Osteoblast (primary cell): ENCODE results near the gene AGBL4. TPM values are rescaled to one million over a fixed set of nuclear protein-coding genes. Genes with fewer than 3 reads are reported as not detected.

ENCODE experiments used
- DNase-seq: peaks from one replicate; pipeline ENCODE4 v3.0.0; 2011; ENCODE audit warnings: low spot score, mixed read lengths; ENCODE audit not compliant: insufficient read length; ENCODE audit errors: missing footprints
- H2AFZ ChIP-seq: 2 replicates; pipeline ENCODE4 v1.6.0; 2011; ENCODE audit warnings: mild to moderate bottlenecking, low read length
- H3K27ac ChIP-seq: 2 replicates; pipeline ENCODE4 v1.5.1; 2011; ENCODE audit warnings: mild to moderate bottlenecking, low read depth, low read length, moderate library complexity
- H3K27me3 ChIP-seq: 2 replicates; pipeline ENCODE4 v1.6.0; 2012; ENCODE audit warnings: mild to moderate bottlenecking, control low read depth, inconsistent platforms, low read length, moderate library complexity; ENCODE audit not compliant: insufficient read depth
- H3K36me3 ChIP-seq: 2 replicates; pipeline ENCODE4 v1.5.1; 2011; ENCODE audit warnings: mild to moderate bottlenecking, low read length, control low read depth, moderate library complexity; ENCODE audit not compliant: insufficient read depth
- H3K4me1 ChIP-seq: 2 replicates; pipeline ENCODE4 v1.5.1; 2011; ENCODE audit warnings: mild to moderate bottlenecking, low read length, control low read depth, moderate library complexity; ENCODE audit not compliant: insufficient read depth
- H3K4me2 ChIP-seq: 2 replicates; pipeline ENCODE4 v1.6.0; 2011; ENCODE audit warnings: mild to moderate bottlenecking, low read length; ENCODE audit not compliant: insufficient read depth
- H3K4me3 ChIP-seq: fragments of 200-600 bp; sonication (generic); 3 replicates; pipeline ENCODE4 v1.5.1; 2012; ENCODE audit warnings: mild to moderate bottlenecking, low read length, inconsistent platforms; ENCODE audit not compliant: insufficient read depth
- H3K79me2 ChIP-seq: 2 replicates; pipeline ENCODE4 v1.6.0; 2012; ENCODE audit warnings: mild to moderate bottlenecking, low read length, control low read depth, inconsistent platforms; ENCODE audit not compliant: insufficient read depth
- H3K9me3 ChIP-seq: 2 replicates; pipeline ENCODE4 v1.5.1; 2011; ENCODE audit warnings: low read depth, low read length, control low read depth
- H4K20me1 ChIP-seq: 2 replicates; pipeline ENCODE4 v1.6.0; 2012; ENCODE audit warnings: mild to moderate bottlenecking, low read length, control low read depth; ENCODE audit not compliant: insufficient read depth
- CTCF ChIP-seq: IDR thresholded peaks from 2 replicates; pipeline ENCODE4 v1.5.1; 2011; ENCODE audit warnings: mild to moderate bottlenecking, low read depth, low read length, moderate library complexity; ENCODE audit errors: extremely low read depth
- total RNA-seq: library from RNA; depleted of rRNA; stranded (reverse); fragments of >200 nt; gene quantifications from 2 replicates; pipeline ENCODE4 v1.2.3, GENCODE V29; 2012

Gene AGBL4
- total RNA-seq, 1 donor = not detected

DNA sequence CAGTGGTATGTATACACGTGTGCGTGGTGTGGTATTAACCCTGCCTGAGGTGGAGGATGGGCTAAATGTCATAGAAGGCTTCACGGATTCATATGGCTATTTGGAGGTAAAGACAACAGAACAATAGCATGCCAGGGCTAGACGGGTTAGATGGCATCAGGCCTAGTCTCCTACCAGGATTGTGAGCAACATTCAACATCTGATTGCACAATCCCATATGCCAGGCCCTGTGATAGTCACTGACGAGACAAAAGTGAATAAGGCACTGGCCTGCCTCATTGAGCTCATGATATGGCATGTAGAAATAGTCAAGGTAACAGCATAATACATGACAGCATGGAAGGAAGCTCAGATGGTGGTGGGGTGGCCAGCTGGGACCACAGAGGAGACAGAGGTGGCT is 1079.9 kb downstream of the AGBL4 start:
- no peak overlapping the region for H3K4me2 ChIP-seq

GRCh38 chr1:48943393-48943792 is 1080.4 kb downstream of the AGBL4 start:
- Histone ChIP-seq H3K4me3 (no peak overlapping the region), H4K20me1 (no peaks in the 10 kb centered on the region), H2AFZ (no peak overlapping the region), H3K4me2 (no peak overlapping the region), H3K27me3 (no peaks in the 10 kb centered on the region), H3K9me3 (no peaks in the 10 kb centered on the region), H3K79me2 (no peaks in the 10 kb centered on the region), H3K36me3 (no peaks in the 10 kb centered on the region), H3K4me1 (no peaks in the 10 kb centered on the region), H3K27ac (no peak overlapping the region)
- DNase-seq = peak; percentile 25
- no peak for TF ChIP-seq CTCF

More for the DNA sequence above, 1079.9 kb downstream of the AGBL4 start:
- Histone ChIP-seq H4K20me1 (no peaks in the 10 kb centered on the region), H3K36me3 (no peaks in the 10 kb centered on the region), H3K27ac (no peak overlapping the region), H3K4me3 (no peak overlapping the region), H3K27me3 (no peaks in the 10 kb centered on the region), H3K4me1 (no peaks in the 10 kb centered on the region), H2AFZ (no peak overlapping the region), H3K79me2 (no peaks in the 10 kb centered on the region), H3K9me3 (no peaks in the 10 kb centered on the region)
- DNase-seq = no peak
- no peak for TF ChIP-seq CTCF

- H2AFZ ChIP-seq = no peak overlapping the region
- no peaks in the 10 kb centered on the region for H3K27me3 ChIP-seq
- H3K4me2 ChIP-seq = no peak overlapping the region
- no peak for TF ChIP-seq CTCF
- H4K20me1 ChIP-seq = no peaks in the 10 kb centered on the region
- no peaks in the 10 kb centered on the region for H3K9me3 ChIP-seq
- H3K27ac ChIP-seq = no peak overlapping the region
- H3K79me2 ChIP-seq = no peaks in the 10 kb centered on the region
- H3K36me3 ChIP-seq = no peaks in the 10 kb centered on the region
- no peaks in the 10 kb centered on the region for H3K4me1 ChIP-seq
- no peak for DNase-seq
- no peak overlapping the region for H3K4me3 ChIP-seq
Measured at GRCh38 chr1:48940962-48941732, 1082.6 kb downstream of the AGBL4 start.

DNA sequence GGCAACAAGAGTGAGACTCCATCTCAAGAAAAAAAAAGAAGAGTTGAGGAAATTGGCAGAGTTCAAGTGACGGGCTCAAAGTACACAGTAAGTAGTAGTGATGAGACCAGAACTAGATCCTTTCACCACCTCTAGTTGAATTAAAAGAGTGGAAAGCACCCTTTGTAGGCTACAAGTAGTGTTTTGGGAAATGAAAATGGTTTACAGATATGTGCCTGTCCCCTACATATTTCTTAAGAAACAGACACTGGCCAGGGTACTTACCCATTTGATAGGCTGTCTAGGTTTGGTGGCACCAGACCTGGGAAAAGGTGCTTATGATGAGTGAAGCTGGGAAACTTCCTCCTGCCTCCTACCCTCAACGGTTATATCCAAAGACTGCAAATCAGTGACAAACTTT is 1083.4 kb downstream of the AGBL4 start:
- Histone ChIP-seq H3K79me2 (no peaks in the 10 kb centered on the region), H3K4me2 (no peak overlapping the region), H3K4me1 (no peaks in the 10 kb centered on the region), H3K27ac (no peak overlapping the region), H3K27me3 (no peaks in the 10 kb centered on the region), H3K4me3 (no peak overlapping the region), H4K20me1 (no peaks in the 10 kb centered on the region), H3K9me3 (no peaks in the 10 kb centered on the region), H3K36me3 (no peaks in the 10 kb centered on the region), H2AFZ (no peak overlapping the region)
- TF ChIP-seq CTCF = no peak
- no peak for DNase-seq
